IMR-90 (cell line): ENCODE data around the gene ZNF473. TPM values are rescaled to one million over a fixed set of nuclear protein-coding genes. Genes with fewer than 3 reads are reported as not detected.

ENCODE experiments used
- ATAC-seq: fragments of 200-7000 bp; cut with Tn5 transposase; 2 replicates; pipeline ENCODE4 v1.9.1; 2020; ENCODE audit warnings: low read depth, mild to moderate bottlenecking, moderate library complexity
- BruUV-seq: library from RNA; stranded (reverse); fragments of 400-500 nt; replicated peaks from 2 replicates; lab custom pipeline; 2021; lab: Mats Ljungman, UMichigan
- CTCF ChIA-PET: fragments of 300-600 bp; formaldehyde crosslinking; extraction: SDS; loops from one replicate; lab custom pipeline; 2021; ENCODE audit warnings: antibody characterized with exemption; lab: Yijun Ruan, JAX
- POLR2A ChIA-PET: fragments of 300-600 bp; sonication (Branson Sonifier 250); formaldehyde crosslinking; loops from one replicate; lab custom pipeline; 2022; ENCODE audit warnings: antibody characterized with exemption; ENCODE audit not compliant: unreplicated experiment; lab: Charles Lee
- DNase-seq: peaks from one replicate; pipeline ENCODE4 v3.0.0; 2013
- H2AFZ ChIP-seq: replicated peaks from 2 replicates; pipeline ENCODE3; 2013; ENCODE audit warnings: low read length, mild to moderate bottlenecking; ENCODE audit not compliant: poor library complexity
- H2AK5ac ChIP-seq: 2 replicates; pipeline ENCODE4 v1.6.1; 2013; ENCODE audit warnings: low read depth, low read length, inconsistent platforms
- H2AK9ac ChIP-seq: replicated peaks from 2 replicates; pipeline ENCODE3; 2013; ENCODE audit warnings: mild to moderate bottlenecking, low read depth, low read length, moderate library complexity; ENCODE audit not compliant: poor library complexity
- H2BK120ac ChIP-seq: 2 replicates; pipeline ENCODE4 v1.6.1; 2013; ENCODE audit warnings: low read depth, low read length, inconsistent platforms
- H2BK15ac ChIP-seq: 3 replicates; pipeline ENCODE4 v1.6.1; 2013; ENCODE audit warnings: low read depth, low read length, inconsistent platforms
- H2BK20ac ChIP-seq: 2 replicates; pipeline ENCODE4 v1.6.1; 2013; ENCODE audit warnings: low read depth, mild to moderate bottlenecking, inconsistent platforms, low read length, moderate library complexity
- H2BK5ac ChIP-seq: 2 replicates; pipeline ENCODE4 v1.6.1; 2013; ENCODE audit warnings: mild to moderate bottlenecking, low read depth, low read length, inconsistent platforms; ENCODE audit not compliant: poor library complexity, severe bottlenecking
- H3K14ac ChIP-seq: replicated peaks from 2 replicates; pipeline ENCODE4 v1.6.1; 2013; ENCODE audit warnings: low read depth, low read length, inconsistent platforms
- H3K18ac ChIP-seq: 2 replicates; pipeline ENCODE4 v1.6.1; 2013; ENCODE audit warnings: low read depth, low read length, control low read depth
- H3K23ac ChIP-seq: 2 replicates; pipeline ENCODE4 v1.6.1; 2013; ENCODE audit warnings: low read depth, low read length, inconsistent platforms
- H3K27ac ChIP-seq: 2 replicates; pipeline ENCODE4 v1.5.1; 2013; ENCODE audit warnings: mild to moderate bottlenecking, control low read depth, low read length; ENCODE audit not compliant: insufficient read depth
- H3K27me3 ChIP-seq: 2 replicates; pipeline ENCODE4 v1.6.1; 2013; ENCODE audit warnings: low read length; ENCODE audit not compliant: control insufficient read depth, insufficient read depth
- H3K36me3 ChIP-seq: 2 replicates; pipeline ENCODE4 v1.6.1; 2013; ENCODE audit warnings: low read length, mixed read lengths; ENCODE audit not compliant: control insufficient read depth, insufficient read depth
- H3K4ac ChIP-seq: 2 replicates; pipeline ENCODE4 v1.6.1; 2013; ENCODE audit warnings: low read depth, low read length, inconsistent platforms
- H3K4me1 ChIP-seq: 2 replicates; pipeline ENCODE4 v1.6.1; 2013; ENCODE audit warnings: low read length, mixed read lengths; ENCODE audit not compliant: control insufficient read depth, insufficient read depth
- H3K4me2 ChIP-seq: 2 replicates; pipeline ENCODE4 v1.6.1; 2013; ENCODE audit warnings: low read depth, mild to moderate bottlenecking, control low read depth, low read length, moderate library complexity
- H3K4me3 ChIP-seq: 2 replicates; pipeline ENCODE4 v1.5.1; 2013; ENCODE audit warnings: low read depth, mild to moderate bottlenecking, control low read depth, low read length, moderate library complexity; ENCODE audit not compliant: insufficient read depth
- H3K56ac ChIP-seq: 2 replicates; pipeline ENCODE4 v1.6.1; 2013; ENCODE audit warnings: low read length, inconsistent platforms; ENCODE audit not compliant: insufficient read depth; ENCODE audit errors: extremely low read depth
- H3K79me1 ChIP-seq, 2 experiments: 2 replicates each; pipeline ENCODE4 v1.6.1; 2013; ENCODE audit warnings: low read length in 2 of 2, inconsistent platforms in 1 of 2, low read depth in 1 of 2
- H3K9ac ChIP-seq: 2 replicates; pipeline ENCODE4 v1.6.1; 2013; ENCODE audit warnings: low read depth, low read length, control low read depth
- H3K9me1 ChIP-seq: 2 replicates; pipeline ENCODE4 v1.6.1; 2013; ENCODE audit warnings: low read length, inconsistent platforms; ENCODE audit not compliant: insufficient read depth
- H3K9me3 ChIP-seq: 2 replicates; pipeline ENCODE4 v1.6.1; 2013; ENCODE audit warnings: low read length; ENCODE audit not compliant: control insufficient read depth, insufficient read depth
- H4K20me1 ChIP-seq: 2 replicates; pipeline ENCODE4 v1.6.1; 2013; ENCODE audit warnings: low read length, inconsistent platforms; ENCODE audit not compliant: insufficient read depth
- H4K5ac ChIP-seq: 2 replicates; pipeline ENCODE4 v1.6.1; 2013; ENCODE audit warnings: mild to moderate bottlenecking, low read depth, low read length, control low read depth
- H4K8ac ChIP-seq, 2 experiments: 2 replicates each; pipeline ENCODE4 v1.6.1; 2013; ENCODE audit warnings: low read depth in 2 of 2, low read length in 2 of 2, control low read depth in 1 of 2, inconsistent platforms in 1 of 2
- H4K91ac ChIP-seq: 2 replicates; pipeline ENCODE4 v1.6.1; 2013; ENCODE audit warnings: low read depth, low read length, inconsistent platforms; ENCODE audit not compliant: insufficient read depth
- FOS ChIP-seq: fragments of 150-350 bp; IDR thresholded peaks from 2 replicates; pipeline ENCODE4 v1.6.1; 2016; ENCODE audit warnings: low read depth, low read length
- NFE2L2 ChIP-seq: fragments of 150-350 bp; IDR thresholded peaks from 2 replicates; pipeline ENCODE4 v1.6.1; 2016; ENCODE audit warnings: low read depth, mild to moderate bottlenecking, low read length
- WGBS, 2 experiments: methylation state at CpG; one replicate each; pipeline versions ENCODE4 v1.1.5 to v1.1.7; 2013; ENCODE audit warnings: missing lambda C conversion rate in 2 of 2; ENCODE audit not compliant: insufficient read length in 1 of 2; ENCODE audit errors: extremely low coverage in 2 of 2; 5-methylcytosine and 5-hydroxymethylcytosine counted together
- dilution Hi-C: fragments of 300-500 bp; cut with HindIII; formaldehyde crosslinking; loops from one replicate; pipeline ENCODE4 v1.14.3; 2018; ENCODE audit warnings: low sequenced_read_pairs; ENCODE audit not compliant: unreplicated experiment
- in situ Hi-C: fragments of 300-500 bp; cut with MboI; formaldehyde crosslinking; loops from 3 replicates; pipeline ENCODE4 v1.14.3; 2019; ENCODE audit warnings: low sequenced_read_pairs, inconsistent platforms, mixed read lengths
- intact Hi-C: fragments of 100-400 bp; cut with micrococcal nuclease; formaldehyde crosslinking; loops from 2 replicates; pipeline ENCODE4 v1.10.0; 2022
- polyA plus RNA-seq, 3 experiments: library from polyadenylated mRNA; depleted of rRNA; stranded (reverse); fragments of >200 nt; gene quantifications; 2 replicates each; pipeline ENCODE4 v1.2.3, GENCODE V29; 2012; ENCODE audit warnings: low replicate concordance in 1 of 3
- total RNA-seq: library from RNA; depleted of rRNA; stranded (reverse); fragments of >200 nt; gene quantifications from 2 replicates; pipeline ENCODE4 v1.2.3, GENCODE V29; 2012
- TF ChIP-seq, protein P1 (sequence below): fragments of 150-350 bp; IDR thresholded peaks from 2 replicates; pipeline ENCODE4 v1.6.1; 2017; ENCODE audit warnings: mild to moderate bottlenecking, antibody characterized with exemption, low read length, low read depth

The ZNF473 gene
- total and polyA plus RNA-seq, 2 of the 4 experiments (the other 2 are of a cell fraction): 4.5 to 13.3 TPM

DNA sequence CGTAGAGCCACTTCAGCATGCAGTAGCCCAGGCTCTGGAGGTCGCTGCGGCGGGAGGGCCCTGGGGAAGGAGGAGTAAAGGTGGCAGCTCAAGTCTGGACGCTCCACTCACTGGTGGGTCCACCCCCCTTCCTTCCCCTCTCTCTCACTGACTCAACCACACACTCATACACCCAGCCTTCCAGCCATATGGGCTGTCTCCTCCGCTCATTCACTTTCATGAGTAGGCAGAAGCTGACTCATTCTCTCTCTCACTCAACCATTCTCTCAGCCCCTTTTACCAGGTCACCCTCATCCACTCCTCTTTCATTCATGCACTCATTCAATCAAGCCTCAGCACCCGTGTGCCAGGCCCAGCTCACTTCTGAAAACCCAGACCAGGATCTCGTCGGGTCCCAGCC is 37.4 kb upstream of the ZNF473 start:
- Histone ChIP-seq H3K56ac (no peak overlapping the region), H3K18ac (no peak overlapping the region), H2AK9ac (peak overlapping the region; percentile 12), H3K9ac (no peak overlapping the region), H3K36me3 (peaks cover 38% of the 10 kb centered on the region), H4K91ac (no peak overlapping the region), H2AFZ (no peak overlapping the region), H3K4me2 (no peak overlapping the region), H2AK5ac (no peak overlapping the region), H4K8ac (no peak overlapping the region), H3K9me3 (no peaks in the 10 kb centered on the region), H3K4me3 (no peak overlapping the region), H2BK5ac (no peak overlapping the region), H3K4ac (no peak overlapping the region), H4K20me1 (peaks cover 21% of the 10 kb centered on the region), H3K27me3 (no peaks in the 10 kb centered on the region), H3K9me1 (peaks cover 15% of the 10 kb centered on the region), H3K79me1 (peaks cover 0 to 9% of the 10 kb centered on the region in 2 experiments; a peak in 1 of 4 replicates), H3K23ac (no peak overlapping the region), H2BK120ac (no peak overlapping the region), H4K5ac (no peak overlapping the region), H3K27ac (no peak overlapping the region), H2BK15ac (no peak overlapping the region), H3K4me1 (no peaks in the 10 kb centered on the region), H3K14ac (no peak overlapping the region), H2BK20ac (no peak overlapping the region)
- ATAC-seq (peak; percentile 5; the same call in 1 of the 2 replicates), DNase-seq (peak; percentile 83)
- 73% methylated on average over 3 of the region's 9 CpGs; no CpG with 5 or more reads in 1 of the 2 experiments for WGBS, 2 experiments
- POLR2A ChIA-PET: no interaction called here
- CTCF ChIA-PET: no interaction called here
- intact Hi-C loops (no loop called here), dilution Hi-C loops (no loop called here), in situ Hi-C loops (loop anchor here (10.0 kb wide), 1 partner anchor 54 kb away; no protein-coding TSS in a partner anchor)
- no TSS peak for BruUV-seq
- 0 out of 2 replicates have a peak, but pooled peaks have one; percentile 2 for TF ChIP-seq FOS
- no peak for TF ChIP-seq NFE2L2
- TF ChIP-seq, protein P1, sequence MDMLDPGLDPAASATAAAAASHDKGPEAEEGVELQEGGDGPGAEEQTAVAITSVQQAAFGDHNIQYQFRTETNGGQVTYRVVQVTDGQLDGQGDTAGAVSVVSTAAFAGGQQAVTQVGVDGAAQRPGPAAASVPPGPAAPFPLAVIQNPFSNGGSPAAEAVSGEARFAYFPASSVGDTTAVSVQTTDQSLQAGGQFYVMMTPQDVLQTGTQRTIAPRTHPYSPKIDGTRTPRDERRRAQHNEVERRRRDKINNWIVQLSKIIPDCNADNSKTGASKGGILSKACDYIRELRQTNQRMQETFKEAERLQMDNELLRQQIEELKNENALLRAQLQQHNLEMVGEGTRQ: no peak
